ENCODE measurements around the gene PRR16.

DNA sequence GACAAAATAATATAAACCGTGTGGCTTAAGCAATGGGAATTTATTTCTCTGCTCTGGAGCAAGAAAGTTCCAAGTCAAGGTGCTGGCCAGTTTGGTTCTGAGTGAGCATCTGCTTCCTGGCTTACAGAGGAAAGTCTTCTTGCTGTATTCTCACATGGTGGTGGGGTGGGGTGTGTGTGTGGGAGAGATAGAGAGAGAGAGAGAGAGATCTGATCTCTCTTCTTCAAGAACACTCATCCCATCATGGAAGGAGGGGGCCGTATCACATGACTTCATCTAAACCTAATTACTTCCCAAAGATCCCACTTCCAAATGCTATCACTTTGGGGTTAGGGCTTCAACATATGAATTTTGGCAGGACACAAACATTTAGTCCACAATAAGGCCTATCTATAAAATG lies 91.2 kb downstream of the PRR16 start:
- TF ChIP-seq, protein P1, sequence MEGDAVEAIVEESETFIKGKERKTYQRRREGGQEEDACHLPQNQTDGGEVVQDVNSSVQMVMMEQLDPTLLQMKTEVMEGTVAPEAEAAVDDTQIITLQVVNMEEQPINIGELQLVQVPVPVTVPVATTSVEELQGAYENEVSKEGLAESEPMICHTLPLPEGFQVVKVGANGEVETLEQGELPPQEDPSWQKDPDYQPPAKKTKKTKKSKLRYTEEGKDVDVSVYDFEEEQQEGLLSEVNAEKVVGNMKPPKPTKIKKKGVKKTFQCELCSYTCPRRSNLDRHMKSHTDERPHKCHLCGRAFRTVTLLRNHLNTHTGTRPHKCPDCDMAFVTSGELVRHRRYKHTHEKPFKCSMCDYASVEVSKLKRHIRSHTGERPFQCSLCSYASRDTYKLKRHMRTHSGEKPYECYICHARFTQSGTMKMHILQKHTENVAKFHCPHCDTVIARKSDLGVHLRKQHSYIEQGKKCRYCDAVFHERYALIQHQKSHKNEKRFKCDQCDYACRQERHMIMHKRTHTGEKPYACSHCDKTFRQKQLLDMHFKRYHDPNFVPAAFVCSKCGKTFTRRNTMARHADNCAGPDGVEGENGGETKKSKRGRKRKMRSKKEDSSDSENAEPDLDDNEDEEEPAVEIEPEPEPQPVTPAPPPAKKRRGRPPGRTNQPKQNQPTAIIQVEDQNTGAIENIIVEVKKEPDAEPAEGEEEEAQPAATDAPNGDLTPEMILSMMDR (conservative IDR thresholded peaks at IDR 0.05; ENCODE audit: low read depth in 2 of 2): no peak
- TF ChIP-seq EZH2 (IDR thresholded peaks at IDR 0.05; ENCODE audit: low read depth, unreplicated experiment) (no peak), STAT1 (IDR thresholded peaks at IDR 0.05; ENCODE audit: unreplicated experiment) (no peak), POLR2AphosphoS5 (IDR thresholded peaks at IDR 0.05; ENCODE audit: low read depth) (no peak), ZNF331 (CRISPR knock-in tag; IDR thresholded peaks at IDR 0.05; ENCODE audit: low read depth) (no peak), NANOG (IDR thresholded peaks at IDR 0.05; ENCODE audit: borderline replicate concordance) (no peak), EZH2phosphoT487 (IDR thresholded peaks at IDR 0.05; ENCODE audit: unreplicated experiment) (no peak), JUNB (IDR thresholded peaks at IDR 0.05; ENCODE audit: unreplicated experiment) (no peak)
- TF ChIP-seq, protein P2, sequence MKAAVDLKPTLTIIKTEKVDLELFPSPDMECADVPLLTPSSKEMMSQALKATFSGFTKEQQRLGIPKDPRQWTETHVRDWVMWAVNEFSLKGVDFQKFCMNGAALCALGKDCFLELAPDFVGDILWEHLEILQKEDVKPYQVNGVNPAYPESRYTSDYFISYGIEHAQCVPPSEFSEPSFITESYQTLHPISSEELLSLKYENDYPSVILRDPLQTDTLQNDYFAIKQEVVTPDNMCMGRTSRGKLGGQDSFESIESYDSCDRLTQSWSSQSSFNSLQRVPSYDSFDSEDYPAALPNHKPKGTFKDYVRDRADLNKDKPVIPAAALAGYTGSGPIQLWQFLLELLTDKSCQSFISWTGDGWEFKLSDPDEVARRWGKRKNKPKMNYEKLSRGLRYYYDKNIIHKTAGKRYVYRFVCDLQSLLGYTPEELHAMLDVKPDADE (IDR thresholded peaks at IDR 0.05): no peak
- TF ChIP-seq, protein P3, sequence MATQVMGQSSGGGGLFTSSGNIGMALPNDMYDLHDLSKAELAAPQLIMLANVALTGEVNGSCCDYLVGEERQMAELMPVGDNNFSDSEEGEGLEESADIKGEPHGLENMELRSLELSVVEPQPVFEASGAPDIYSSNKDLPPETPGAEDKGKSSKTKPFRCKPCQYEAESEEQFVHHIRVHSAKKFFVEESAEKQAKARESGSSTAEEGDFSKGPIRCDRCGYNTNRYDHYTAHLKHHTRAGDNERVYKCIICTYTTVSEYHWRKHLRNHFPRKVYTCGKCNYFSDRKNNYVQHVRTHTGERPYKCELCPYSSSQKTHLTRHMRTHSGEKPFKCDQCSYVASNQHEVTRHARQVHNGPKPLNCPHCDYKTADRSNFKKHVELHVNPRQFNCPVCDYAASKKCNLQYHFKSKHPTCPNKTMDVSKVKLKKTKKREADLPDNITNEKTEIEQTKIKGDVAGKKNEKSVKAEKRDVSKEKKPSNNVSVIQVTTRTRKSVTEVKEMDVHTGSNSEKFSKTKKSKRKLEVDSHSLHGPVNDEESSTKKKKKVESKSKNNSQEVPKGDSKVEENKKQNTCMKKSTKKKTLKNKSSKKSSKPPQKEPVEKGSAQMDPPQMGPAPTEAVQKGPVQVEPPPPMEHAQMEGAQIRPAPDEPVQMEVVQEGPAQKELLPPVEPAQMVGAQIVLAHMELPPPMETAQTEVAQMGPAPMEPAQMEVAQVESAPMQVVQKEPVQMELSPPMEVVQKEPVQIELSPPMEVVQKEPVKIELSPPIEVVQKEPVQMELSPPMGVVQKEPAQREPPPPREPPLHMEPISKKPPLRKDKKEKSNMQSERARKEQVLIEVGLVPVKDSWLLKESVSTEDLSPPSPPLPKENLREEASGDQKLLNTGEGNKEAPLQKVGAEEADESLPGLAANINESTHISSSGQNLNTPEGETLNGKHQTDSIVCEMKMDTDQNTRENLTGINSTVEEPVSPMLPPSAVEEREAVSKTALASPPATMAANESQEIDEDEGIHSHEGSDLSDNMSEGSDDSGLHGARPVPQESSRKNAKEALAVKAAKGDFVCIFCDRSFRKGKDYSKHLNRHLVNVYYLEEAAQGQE (IDR thresholded peaks at IDR 0.05; ENCODE audit: unreplicated experiment): no peak

Data from GM23338 (cell line).